ENCODE measurements around the gene UBE2O. TPM values are rescaled to one million over a fixed set of nuclear protein-coding genes. Genes with fewer than 3 reads are reported as not detected.

The UBE2O gene
- total and polyA plus RNA-seq, 2 experiments from 2014 or later = 30.4 to 79.4 TPM

- no peak overlapping the region for H3K4me3 Mint-ChIP-seq
- peaks cover 7% of the 10 kb centered on the region; the same call in 1 of the 3 replicates for H3K36me3 Mint-ChIP-seq (ENCODE audit: low read depth)
- no peaks in the 10 kb centered on the region for H3K36me3 ChIP-seq (ENCODE audit: insufficient read depth)
- H3K79me2 ChIP-seq (replicated peaks; ENCODE audit: insufficient read depth) = no peaks in the 10 kb centered on the region
- H3F3A ChIP-seq (replicated peaks; ENCODE audit: low read depth) = no peaks in the 10 kb centered on the region
- DNase-seq (ENCODE audit: low spot score) (no peak), ATAC-seq (no peak)
- TF ChIP-seq EZH2phosphoT487 (IDR thresholded peaks at IDR 0.05; ENCODE audit: unreplicated experiment) (no peak), ZNF462 (CRISPR knock-in tag; IDR thresholded peaks at IDR 0.05) (no peak), NANOG (IDR thresholded peaks at IDR 0.05; ENCODE audit: borderline replicate concordance) (no peak), ZNF331 (CRISPR knock-in tag; IDR thresholded peaks at IDR 0.05; ENCODE audit: low read depth) (no peak), JUNB (IDR thresholded peaks at IDR 0.05; ENCODE audit: unreplicated experiment) (no peak), ETS1 (IDR thresholded peaks at IDR 0.05) (no peak), ZNF114 (CRISPR knock-in tag; IDR thresholded peaks at IDR 0.05) (no peak), CREB1 (CRISPR knock-in tag; IDR thresholded peaks at IDR 0.05; ENCODE audit: low read depth) (no peak), EZH2 (IDR thresholded peaks at IDR 0.05; ENCODE audit: low read depth, unreplicated experiment) (no peak), REST (IDR thresholded peaks at IDR 0.05; ENCODE audit: unreplicated experiment) (no peak), CTCF (conservative IDR thresholded peaks at IDR 0.05; ENCODE audit: low read depth in 2 of 2) (no peak), STAT1 (IDR thresholded peaks at IDR 0.05; ENCODE audit: unreplicated experiment) (no peak), POLR2AphosphoS5 (IDR thresholded peaks at IDR 0.05; ENCODE audit: low read depth) (no peak)
- no peaks in the 10 kb centered on the region; the same call in 1 of the 3 replicates for H3K9me3 Mint-ChIP-seq
- H3K27ac Mint-ChIP-seq = no peak overlapping the region
- no peaks in the 10 kb centered on the region for H3K27me3 ChIP-seq (ENCODE audit: insufficient read depth)
- H3K27ac ChIP-seq (ENCODE audit: low read depth) = no peak overlapping the region
- no peaks in the 10 kb centered on the region for H3K4me1 ChIP-seq (ENCODE audit: insufficient read depth)
- H3K9me2 ChIP-seq (ENCODE audit: insufficient read depth) = no peaks in the 10 kb centered on the region
- no peak overlapping the region for H3K4me2 ChIP-seq
- no peak overlapping the region for H2AFZ ChIP-seq
- H3K4me3 ChIP-seq = no peak overlapping the region
- H3K4me1 Mint-ChIP-seq = no peaks in the 10 kb centered on the region; the same call in 2 of the 3 replicates
- no peaks in the 10 kb centered on the region for H4K20me1 ChIP-seq (replicated peaks; ENCODE audit: insufficient read depth)
- peaks cover 10% of the 10 kb centered on the region for H3K27me3 Mint-ChIP-seq (ENCODE audit: insufficient read depth, low read depth, poor library complexity)
Observed at GRCh38 chr17:76474238-76474637, 21.3 kb upstream of the UBE2O start.

Data from GM23338 (cell line).